Endothelial cell (in vitro differentiated cells): ENCODE results near the gene VWA8. TPM values are rescaled to one million over a fixed set of nuclear protein-coding genes. Genes with fewer than 3 reads are reported as not detected.

Experiments used
- DNase-seq: peaks from one replicate; pipeline ENCODE4 v3.0.0; 2021; ENCODE audit warnings: low spot score
- H3K27ac Mint-ChIP-seq: one replicate; pipeline ENCODE4 v1.8.0; 2021; ENCODE audit warnings: mixed read lengths, inconsistent platforms; ENCODE audit not compliant: unreplicated experiment
- H3K27me3 Mint-ChIP-seq: one replicate; pipeline ENCODE4 v1.8.0; 2021; ENCODE audit warnings: mild to moderate bottlenecking, moderate library complexity, mixed read lengths, inconsistent platforms; ENCODE audit not compliant: unreplicated experiment
- H3K36me3 Mint-ChIP-seq: one replicate; pipeline ENCODE4 v1.8.0; 2021; ENCODE audit warnings: mild to moderate bottlenecking, low read depth, mixed read lengths, inconsistent platforms; ENCODE audit not compliant: unreplicated experiment
- H3K4me1 Mint-ChIP-seq: one replicate; pipeline ENCODE4 v1.8.0; 2021; ENCODE audit warnings: mild to moderate bottlenecking, mixed read lengths, inconsistent platforms; ENCODE audit not compliant: unreplicated experiment
- H3K4me3 Mint-ChIP-seq: one replicate; pipeline ENCODE4 v1.8.0; 2021; ENCODE audit warnings: mild to moderate bottlenecking, mixed read lengths, inconsistent platforms; ENCODE audit not compliant: unreplicated experiment
- H3K9me3 Mint-ChIP-seq: one replicate; pipeline ENCODE4 v1.8.0; 2021; ENCODE audit warnings: mixed read lengths, inconsistent platforms; ENCODE audit not compliant: unreplicated experiment
- CTCF ChIP-seq: fragments of 200-600 bp; sonication (generic); IDR thresholded peaks from one replicate; pipeline ENCODE4 v1.5.0; 2021; ENCODE audit warnings: antibody characterized with exemption; ENCODE audit not compliant: unreplicated experiment
- total RNA-seq: library from RNA; stranded (reverse); fragmentation: NEBNext Ultra II Directional; extraction: Animal tissue kit (Norgen Biotek cat#: 25700); gene quantifications from one replicate; pipeline ENCODE4 v1.2.1, GENCODE V29; 2021; ENCODE audit not compliant: unreplicated experiment

Gene VWA8
- total RNA-seq, 1 donor from 2014 or later, result 8.2 TPM

- Mint-ChIP-seq H3K27ac (no peak overlapping the region), H3K27me3 (peaks cover 1% of the 10 kb centered on the region), H3K9me3 (no peaks in the 10 kb centered on the region), H3K4me3 (no peak overlapping the region), H3K36me3 (no peaks in the 10 kb centered on the region), H3K4me1 (peaks cover 12% of the 10 kb centered on the region)
- DNase-seq, result no peak
- no peak for TF ChIP-seq CTCF
Observed at GRCh38 chr13:41562083-41562482, 398.8 kb downstream of the VWA8 start.

DNA sequence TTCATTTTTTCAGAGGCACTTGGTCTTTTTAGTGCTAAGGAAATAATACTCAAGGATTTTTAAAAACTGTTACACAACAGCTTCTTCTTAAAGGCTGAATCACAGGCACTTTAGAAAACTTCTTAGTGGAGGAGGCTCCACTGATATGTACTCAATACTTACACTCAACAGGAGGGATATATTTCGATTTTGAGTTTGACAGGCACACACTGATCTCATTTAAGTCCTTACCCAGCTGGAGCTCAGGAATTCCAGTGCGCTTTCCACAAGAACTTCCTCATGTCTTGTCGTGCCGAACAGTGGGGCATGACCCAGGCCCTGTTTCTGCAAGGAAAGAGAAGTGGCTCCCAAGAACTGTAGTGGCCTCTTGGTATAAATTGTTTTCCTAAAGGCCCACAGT lies 399.7 kb downstream of the VWA8 start:
- H3K27ac Mint-ChIP-seq, result no peak overlapping the region

GRCh38 chr13:41558781-41559560 lies 401.9 kb downstream of the VWA8 start:
- H3K27me3 Mint-ChIP-seq, result peaks cover 3% of the 10 kb centered on the region
- no peaks in the 10 kb centered on the region for H3K9me3 Mint-ChIP-seq
- H3K36me3 Mint-ChIP-seq, result no peaks in the 10 kb centered on the region
- peaks cover 8% of the 10 kb centered on the region for H3K4me1 Mint-ChIP-seq
- H3K4me3 Mint-ChIP-seq, result no peak overlapping the region
- DNase-seq, result no peak
- TF ChIP-seq CTCF, result no peak
- no peak overlapping the region for H3K27ac Mint-ChIP-seq

More for the DNA sequence above, 399.7 kb downstream of the VWA8 start:
- H3K27me3 Mint-ChIP-seq, result peaks cover 1% of the 10 kb centered on the region
- H3K9me3 Mint-ChIP-seq, result no peaks in the 10 kb centered on the region
- no peak overlapping the region for H3K4me3 Mint-ChIP-seq
- peaks cover 12% of the 10 kb centered on the region for H3K4me1 Mint-ChIP-seq
- TF ChIP-seq CTCF, result no peak
- H3K36me3 Mint-ChIP-seq, result no peaks in the 10 kb centered on the region
- DNase-seq, result no peak

DNA sequence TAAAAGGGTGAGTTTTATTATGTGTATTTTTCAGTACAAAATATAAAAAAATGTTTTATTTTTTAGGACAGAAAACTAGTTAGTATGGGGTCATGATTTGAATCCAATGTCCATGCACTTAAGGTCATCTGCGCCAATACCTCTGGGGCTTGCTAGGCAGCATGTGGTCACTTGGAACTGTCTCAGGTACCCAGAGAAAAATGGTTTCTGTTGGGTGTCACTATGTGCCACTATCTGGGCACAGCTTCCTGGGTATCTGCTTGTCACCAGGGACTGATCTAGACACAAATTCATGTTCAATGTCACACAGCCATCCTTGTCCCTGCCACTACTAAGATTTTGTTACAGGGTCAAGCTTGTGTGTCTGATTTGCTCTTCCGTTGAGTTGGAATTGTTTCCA lies 403.2 kb downstream of the VWA8 start:
- no peak for TF ChIP-seq CTCF
- peaks cover 3% of the 10 kb centered on the region for H3K27me3 Mint-ChIP-seq
- no peaks in the 10 kb centered on the region for H3K36me3 Mint-ChIP-seq
- DNase-seq, result no peak
- H3K4me1 Mint-ChIP-seq, result no peaks in the 10 kb centered on the region
- no peak overlapping the region for H3K27ac Mint-ChIP-seq
- H3K9me3 Mint-ChIP-seq, result no peaks in the 10 kb centered on the region
- H3K4me3 Mint-ChIP-seq, result no peak overlapping the region

DNA sequence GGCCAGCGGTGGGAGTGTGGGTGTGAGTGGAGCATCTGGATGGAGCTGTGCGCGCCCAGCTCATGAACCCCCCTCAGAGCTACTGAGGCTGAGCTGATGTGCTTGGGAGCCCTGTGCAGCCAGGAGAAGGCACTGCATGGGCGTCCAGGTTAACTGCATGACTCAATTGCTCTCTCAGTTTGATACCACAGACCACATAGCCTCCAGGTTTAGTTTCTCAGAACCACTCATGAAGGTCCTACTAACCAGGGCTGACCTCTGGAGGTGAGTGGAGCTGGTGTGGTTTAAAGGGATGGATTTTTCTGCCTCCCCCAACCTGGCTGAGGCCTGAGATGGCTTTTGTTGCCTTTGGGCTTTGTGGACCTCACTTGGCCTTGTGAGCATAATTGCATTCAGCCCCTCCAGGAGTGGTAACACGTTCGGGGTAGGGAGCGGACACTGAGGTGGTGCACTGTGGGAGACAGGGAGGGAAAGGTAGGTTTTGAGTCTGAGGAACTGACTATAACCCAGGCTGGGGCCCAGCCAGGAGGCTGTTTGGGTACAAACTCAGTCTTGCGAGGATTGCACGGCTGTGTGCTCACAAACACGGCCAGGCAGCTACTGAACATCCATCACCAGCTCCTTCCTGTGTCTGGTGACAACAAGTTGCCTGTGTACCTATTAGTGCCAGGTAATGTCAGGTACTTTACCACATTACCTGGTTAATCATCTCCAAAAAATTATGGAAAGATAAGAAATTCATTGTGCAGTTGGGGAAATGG lies 406.1 kb downstream of the VWA8 start:
- DNase-seq, result no peak
- H3K27me3 Mint-ChIP-seq, result peaks cover 5% of the 10 kb centered on the region
- no peaks in the 10 kb centered on the region for H3K4me1 Mint-ChIP-seq
- no peak overlapping the region for H3K4me3 Mint-ChIP-seq
- no peaks in the 10 kb centered on the region for H3K36me3 Mint-ChIP-seq
- H3K9me3 Mint-ChIP-seq, result no peaks in the 10 kb centered on the region
- no peak overlapping the region for H3K27ac Mint-ChIP-seq
- no peak for TF ChIP-seq CTCF
